Cardiac ventricle fibroblast (primary cell): ENCODE results near the gene TPH1. TPM values are rescaled to one million over a fixed set of nuclear protein-coding genes. Genes with fewer than 3 reads are reported as not detected.

Experiments
- total RNA-seq: library from RNA; depleted of rRNA; stranded (reverse); fragments of >200 nt; gene quantifications from 2 replicates; pipeline ENCODE4 v1.2.3, GENCODE V29; 2015

The TPH1 gene
- not detected in 2 replicates for total RNA-seq

GRCh38 chr11:18046116-18046777 is at the start of gene TPH1:
Gene TPH1 (minus strand): TSS chr11:18046269. CDS start chr11:18040762, 5,507 bp downstream.

GRCh38 chr11:18012906-18013781 is 32.9 kb downstream of the TPH1 start, which contains the start of gene SERGEF:
Gene SERGEF (minus strand): TSS chr11:18013047. CDS start chr11:18013010, 37 bp downstream.

Other genes with a start within 250 kb of the TPH1 start
- gene SERGEF, start 33.2 kb downstream of the TPH1 start, total RNA-seq, result 16.5 and 32.0 TPM in 2 replicates
- 2.7 and 3.0 TPM in 2 replicates for gene SAAL1, start 59.8 kb upstream of the TPH1 start, total RNA-seq
- not detected in 2 replicates for gene MRGPRX3, start 86.3 kb upstream of the TPH1 start, total RNA-seq
- not detected in 2 replicates for gene MRGPRX4, start 126.6 kb upstream of the TPH1 start, total RNA-seq
- gene SAA4, start 190.5 kb upstream of the TPH1 start, total RNA-seq, result not detected in 2 replicates
- not detected in 2 replicates for gene SAA2, start 202.4 kb upstream of the TPH1 start, total RNA-seq
- not detected in 2 replicates for gene SAA1, start 220.0 kb upstream of the TPH1 start, total RNA-seq